ENCODE data around the gene LMNB1.

GRCh38 chr5:126866851-126867636, 90.1 kb downstream of the LMNB1 start:
- TF ChIP-seq CTCF (conservative IDR thresholded peaks at IDR 0.05; ENCODE audit: low read depth, low read length) (no peak), EZH2 (IDR thresholded peaks at IDR 0.05; ENCODE audit: low read length, unreplicated experiment) (no peak), EZH2phosphoT487 (IDR thresholded peaks at IDR 0.05; ENCODE audit: borderline replicate concordance, low read length) (no peak)
